HepG2 (cell line): ENCODE results near the gene GUK1. TPM values are rescaled to one million over a fixed set of nuclear protein-coding genes. Genes with fewer than 3 reads are reported as not detected.
A peak's percentile ranks its signal among the peaks of the same experiment; 100 is the strongest.

Source experiments
- ATAC-seq: fragments of 200-7000 bp; cut with Tn5 transposase; 3 replicates; pipeline ENCODE4 v1.9.1; 2020; ENCODE audit warnings: mild to moderate bottlenecking, moderate library complexity
- BruUV-seq: library from RNA; stranded (reverse); fragments of 400-500 nt; replicated peaks from 2 replicates; lab custom pipeline; 2021; lab: Mats Ljungman, UMichigan
- CTCF ChIA-PET: fragments of 300-600 bp; formaldehyde crosslinking; extraction: SDS; loops from one replicate; lab custom pipeline; 2021; ENCODE audit warnings: low total read pairs, inconsistent platforms, low intra/inter-chr PET ratio; lab: Yijun Ruan, JAX
- POLR2A ChIA-PET: fragments of 350-600 bp; sonication (Branson Sonifier 250); formaldehyde crosslinking; loops from one replicate; lab custom pipeline; 2020; ENCODE audit warnings: antibody characterized with exemption, inconsistent platforms; lab: Yijun Ruan, JAX
- DNase-seq: peaks from one replicate; pipeline ENCODE4 v3.0.0-alpha.2; 2015; ENCODE audit warnings: low spot score
- FAIRE-seq: peaks from 3 replicates; lab custom pipeline; 2011; peaks lifted over from hg19 to GRCh38; lab: Jason Lieb, UNC
- H2AFZ ChIP-seq: one replicate; pipeline ENCODE4 v1.6.1; 2011; ENCODE audit warnings: low read length, inconsistent platforms
- H3K27ac ChIP-seq: fragments of 300-600 bp; 3 replicates; pipeline ENCODE4 v1.8.0; 2011; ENCODE audit warnings: mixed run types, mild to moderate bottlenecking, mixed read lengths, low read length, inconsistent platforms; ENCODE audit not compliant: insufficient read depth; ENCODE audit errors: extremely low read length
- H3K27me3 ChIP-seq, 2 experiments: fragments of 200-600 bp in 1 of 2; 2 replicates in 1 of 2; 3 replicates in 1 of 2; pipeline versions ENCODE4 v1.6.0 to v1.8.0; 2011; ENCODE audit warnings: low read length in 2 of 2, mild to moderate bottlenecking in 2 of 2, moderate library complexity in 2 of 2, inconsistent platforms in 1 of 2; ENCODE audit not compliant: insufficient read depth in 2 of 2, control insufficient read depth in 1 of 2
- H3K36me3 ChIP-seq, 2 experiments: fragments of 200-600 bp in 1 of 2; replicated peaks in 1 of 2; 2 replicates in 1 of 2; 3 replicates in 1 of 2; pipeline versions ENCODE4 v1.5.1 to v1.8.0; 2011; ENCODE audit warnings: low read length in 2 of 2, inconsistent platforms in 1 of 2; ENCODE audit not compliant: insufficient read depth in 2 of 2, control insufficient read depth in 1 of 2
- H3K4me1 ChIP-seq: 2 replicates; pipeline ENCODE4 v1.5.1; 2012; ENCODE audit warnings: low read length, inconsistent platforms; ENCODE audit not compliant: insufficient read depth
- H3K4me2 ChIP-seq: 2 replicates; pipeline ENCODE4 v1.6.0; 2011; ENCODE audit warnings: low read depth, low read length, inconsistent platforms
- H3K4me3 ChIP-seq, 3 experiments: fragments of 200-600 bp in 1 of 3; sonication (generic), shearing (Covaris generic) in 1 of 3; replicated peaks in 1 of 3; 2 replicates each; pipeline ENCODE4 v1.5.1; 2011 to 2016; ENCODE audit warnings: low read length in 3 of 3, inconsistent platforms in 2 of 3, low read depth in 2 of 3, mild to moderate bottlenecking in 2 of 3, control low read depth in 1 of 3, mixed read lengths in 1 of 3; ENCODE audit not compliant: insufficient read depth in 1 of 3
- H3K79me2 ChIP-seq: one replicate; pipeline ENCODE4 v1.6.1; 2011; ENCODE audit warnings: low read length, inconsistent platforms; ENCODE audit not compliant: insufficient read depth
- H3K9ac ChIP-seq: 2 replicates; pipeline ENCODE4 v1.6.0; 2011; ENCODE audit warnings: mild to moderate bottlenecking, low read depth, low read length, inconsistent platforms; ENCODE audit not compliant: insufficient read depth
- H3K9me3 ChIP-seq: 2 replicates; pipeline ENCODE4 v1.5.1; 2012; ENCODE audit warnings: mild to moderate bottlenecking, low read length
- H4K20me1 ChIP-seq: 2 replicates; pipeline ENCODE4 v1.6.0; 2011; ENCODE audit warnings: inconsistent platforms, mild to moderate bottlenecking, low read length, moderate library complexity; ENCODE audit not compliant: insufficient read depth
- AGO2 ChIP-seq: fragments of 200-400 bp; formaldehyde crosslinking; optimal IDR thresholded peaks from 2 replicates; pipeline ENCODE3; 2017; ENCODE audit warnings: mild to moderate bottlenecking, low read depth, low read length, moderate library complexity
- CHD4 ChIP-seq: fragments of 200-600 bp; sonication (generic); IDR thresholded peaks from 2 replicates; pipeline ENCODE4 v1.7.0; 2017; ENCODE audit warnings: mild to moderate bottlenecking, low read length, borderline replicate concordance
- ELF4 ChIP-seq: sonication (generic); formaldehyde crosslinking; IDR thresholded peaks from 2 replicates; pipeline ENCODE4 v1.5.0; 2020; ENCODE audit warnings: missing genetic modification reagents, mild to moderate bottlenecking, moderate library complexity, borderline replicate concordance
- IRF1 ChIP-seq: sonication (generic); formaldehyde crosslinking; IDR thresholded peaks from 2 replicates; pipeline ENCODE4 v1.4.0; 2020; ENCODE audit warnings: low read depth, mild to moderate bottlenecking, missing genetic modification reagents
- JUNB ChIP-seq: sonication (generic); formaldehyde crosslinking; IDR thresholded peaks from 2 replicates; pipeline ENCODE4 v1.8.0; 2022; ENCODE audit warnings: missing genetic modification reagents, mild to moderate bottlenecking, borderline replicate concordance
- KDM5B ChIP-seq: sonication (generic); formaldehyde crosslinking; IDR thresholded peaks from 2 replicates; pipeline ENCODE4 v1.4.0; 2020; ENCODE audit warnings: missing genetic modification reagents, mild to moderate bottlenecking, borderline replicate concordance
- MXD1 ChIP-seq: sonication (generic); formaldehyde crosslinking; IDR thresholded peaks from 2 replicates; pipeline ENCODE4 v1.4.0; 2020; ENCODE audit warnings: mild to moderate bottlenecking, missing genetic modification reagents
- NAIF1 ChIP-seq: sonication (generic); formaldehyde crosslinking; IDR thresholded peaks from 2 replicates; pipeline ENCODE4 v1.5.0; 2020; ENCODE audit warnings: mild to moderate bottlenecking, missing genetic modification reagents, borderline replicate concordance
- PAF1 ChIP-seq: IDR thresholded peaks from 2 replicates; pipeline ENCODE4 v1.6.1; 2016; ENCODE audit warnings: missing genetic modification reagents, missing compliant biosample characterization
- SNAI1 ChIP-seq: sonication (generic); formaldehyde crosslinking; IDR thresholded peaks from 2 replicates; pipeline ENCODE4 v1.5.0; 2020; ENCODE audit warnings: mild to moderate bottlenecking, missing genetic modification reagents, borderline replicate concordance
- ZNF530 ChIP-seq: sonication (generic); formaldehyde crosslinking; IDR thresholded peaks from 2 replicates; pipeline ENCODE4 v1.5.0; 2020; ENCODE audit warnings: low read depth, mild to moderate bottlenecking, missing genetic modification reagents
- WGBS: methylation state at CpG from one replicate; pipeline ENCODE4 v1.1.6; 2017; ENCODE audit warnings: low lambda C conversion rate; 5-methylcytosine and 5-hydroxymethylcytosine counted together
- in situ Hi-C: cut with HindIII; loops from 2 replicates; pipeline ENCODE4 v1.10.0; 2017; ENCODE audit warnings: low pct_unique_long_range_greater_than_20kb; ENCODE audit not compliant: extremely low pct_ligation_motif_present
- intact Hi-C: fragments of 100-400 bp; cut with micrococcal nuclease; formaldehyde crosslinking; loops from one replicate; pipeline ENCODE4 v1.10.0; 2022; ENCODE audit not compliant: unreplicated experiment
- polyA plus RNA-seq, 8 experiments: library from polyadenylated mRNA; depleted of rRNA in 3 of 8; stranded (reverse) in 7 of 8; unstranded in 1 of 8; fragments of >200 nt; fragmentation: Illumina TruSeq in 4 of 8; extraction: Trizol in 4 of 8; gene quantifications; 2 replicates each; pipeline versions ENCODE4 v1.2.1 to v1.2.3, GENCODE V29; 2011 to 2016; ENCODE audit warnings: low read depth in 4 of 8, missing spikeins in 1 of 8, mixed read lengths in 1 of 8; ENCODE audit not compliant: insufficient read depth in 1 of 8
- total RNA-seq, 5 experiments: library from RNA; depleted of rRNA; stranded (reverse); fragments of >200 nt; fragmentation: Illumina TruSeq; extraction: Trizol; gene quantifications; 2 replicates each; pipeline ENCODE4 v1.2.3, GENCODE V29; 2016; ENCODE audit warnings: low read depth in 1 of 5

Gene GUK1
- total and polyA plus RNA-seq, 2 of the 13 experiments (the other 11 are each of a cell fraction or from before 2014, with no cell fraction given), result 116 to 154 TPM

GRCh38 chr1:228152097-228152917 lies 12.2 kb downstream of the GUK1 start:
- H3K27ac ChIP-seq, result no peak overlapping the region
- 98% methylated on average over 8 of the region's 19 CpGs for WGBS
- TF ChIP-seq KDM5B (CRISPR knock-in tag) (no peak), NAIF1 (CRISPR knock-in tag) (no peak), AGO2 (peak; percentile 24), MXD1 (CRISPR knock-in tag) (no peak)
- H3K9ac ChIP-seq, result no peak overlapping the region
- 0 out of 5 replicates have a peak, but pooled peaks cover 0 to 6% of the 10 kb centered on the region in 2 experiments for H3K36me3 ChIP-seq
- H2AFZ ChIP-seq, result no peak overlapping the region
- H3K4me3 ChIP-seq, result no peak overlapping the region
- FAIRE-seq (no peak), DNase-seq (no peak), ATAC-seq (no peak)
- in situ Hi-C loops (no loop called here), intact Hi-C loops (no loop called here)
- peaks cover 34% of the 10 kb centered on the region for H3K4me1 ChIP-seq
- peaks cover 3% of the 10 kb centered on the region; the same call in 1 of the 2 replicates for H4K20me1 ChIP-seq
- CTCF ChIA-PET, result no interaction called here
- H3K4me2 ChIP-seq, result no peak overlapping the region
- no peaks in the 10 kb centered on the region for H3K27me3 ChIP-seq
- peaks cover 4% of the 10 kb centered on the region for H3K79me2 ChIP-seq
- H3K9me3 ChIP-seq, result no peaks in the 10 kb centered on the region
- BruUV-seq, result no TSS peak
- POLR2A ChIA-PET, result interaction anchor here (2.8 to 7.9 kb wide), 2 partner anchors 8 to 13 kb away, joined by 16 to 72 read pairs; partner anchors contain the start of gene IBA57

- CTCF ChIA-PET, result no interaction called here
- Histone ChIP-seq H3K4me2 (no peak overlapping the region), H3K79me2 (peaks cover 4% of the 10 kb centered on the region), H3K9ac (no peak overlapping the region), H3K27ac (no peak overlapping the region), H3K36me3 (0 out of 5 replicates have a peak, but pooled peaks cover 0 to under 1% of the 10 kb centered on the region in 2 experiments), H3K9me3 (no peaks in the 10 kb centered on the region), H4K20me1 (peaks cover 3% of the 10 kb centered on the region; the same call in 1 of the 2 replicates), H3K4me1 (peaks cover 34% of the 10 kb centered on the region), H3K4me3 (no peak overlapping the region), H2AFZ (no peak overlapping the region), H3K27me3 (no peaks in the 10 kb centered on the region)
- 100% methylated on average over 3 of the region's 3 CpGs for WGBS
- TF ChIP-seq CHD4 (no peak), ZNF530 (no peak), ELF4 (CRISPR knock-in tag) (no peak), JUNB (CRISPR knock-in tag) (no peak), IRF1 (CRISPR knock-in tag) (no peak), PAF1 (CRISPR knock-in tag) (no peak), SNAI1 (CRISPR knock-in tag) (no peak)
- no peak for ATAC-seq
- no peak for FAIRE-seq
- POLR2A ChIA-PET, result interaction anchor here (2.8 to 7.9 kb wide), 2 partner anchors 7 to 13 kb away, joined by 16 to 72 read pairs; partner anchors contain the start of gene IBA57
- intact Hi-C loops, result no loop called here
- in situ Hi-C loops, result no loop called here
- no TSS peak for BruUV-seq
- no peak for DNase-seq
These were observed 12.8 kb downstream of the GUK1 start for GRCh38 chr1:228152918-228153258.
